SHP77 treated with DMSO at 0.1 percent for 48 hours (cell line): Measurements from ENCODE around the gene NSUN2.

Source experiments
- DNase-seq: peaks from one replicate; lab custom pipeline; 2025; lab: John Stamatoyannopoulos, UW

The NSUN2 gene

GRCh38 chr5:6644794-6645241 is 12.0 kb upstream of the NSUN2 start:
- DNase-seq: no peak

- no peak for DNase-seq
These were observed 9.8 kb upstream of the NSUN2 start for GRCh38 chr5:6642655-6643054.

- no peak for DNase-seq
These were observed 5.4 kb upstream of the NSUN2 start for GRCh38 chr5:6638236-6638635.

- DNase-seq: no peak
These were observed 4.7 kb upstream of the NSUN2 start for GRCh38 chr5:6637590-6637989.

- no peak for DNase-seq
These were observed 4.2 kb upstream of the NSUN2 start for GRCh38 chr5:6637022-6637421.

GRCh38 chr5:6636293-6636692 is 3.4 kb upstream of the NSUN2 start:
- no peak for DNase-seq

- DNase-seq: no peak
These were observed 2.1 kb upstream of the NSUN2 start for GRCh38 chr5:6634788-6635430.

- DNase-seq: no peak
These were observed 1.5 kb upstream of the NSUN2 start for GRCh38 chr5:6634306-6634705.

GRCh38 chr5:6633469-6634245 is 813 bp upstream of the NSUN2 start:
- peak; percentile 36 for DNase-seq

- no peak for DNase-seq
These were observed 438 bp downstream of the NSUN2 start for GRCh38 chr5:6632324-6632887.

GRCh38 chr5:6631441-6631840 is 1.4 kb downstream of the NSUN2 start:
- no peak for DNase-seq

- no peak for DNase-seq
These were observed 6.3 kb downstream of the NSUN2 start for GRCh38 chr5:6626508-6626907.

GRCh38 chr5:6623941-6624340 is 8.9 kb downstream of the NSUN2 start:
- DNase-seq: no peak

- DNase-seq: no peak
These were observed 9.6 kb downstream of the NSUN2 start for GRCh38 chr5:6623228-6623627.

- no peak for DNase-seq
These were observed 16.2 kb downstream of the NSUN2 start for GRCh38 chr5:6616632-6617031.

GRCh38 chr5:6615034-6615815 is 17.6 kb downstream of the NSUN2 start:
- DNase-seq: no peak

GRCh38 chr5:6611334-6612256 is 21.2 kb downstream of the NSUN2 start:
- no peak for DNase-seq

- DNase-seq: no peak
These were observed 24.8 kb downstream of the NSUN2 start for GRCh38 chr5:6608016-6608415.

- DNase-seq: no peak
These were observed 25.3 kb downstream of the NSUN2 start for GRCh38 chr5:6607559-6607936.

- no peak for DNase-seq
These were observed 25.8 kb downstream of the NSUN2 start for GRCh38 chr5:6606884-6607558.

GRCh38 chr5:6604946-6605345 is 27.9 kb downstream of the NSUN2 start:
- no peak for DNase-seq
